ENCODE data around the gene FAM168B.
"Not testable (repeated sequence)": the region's sequence is repeated elsewhere in the genome, so short reads cannot be mapped to it uniquely, and the experiment has no call there.

The FAM168B gene

GRCh38 chr2:131126436-131126835 is 33.2 kb upstream of the FAM168B start:
- DNase-seq (ENCODE audit: low read depth) = no peak
- TF ChIP-seq, protein P1, sequence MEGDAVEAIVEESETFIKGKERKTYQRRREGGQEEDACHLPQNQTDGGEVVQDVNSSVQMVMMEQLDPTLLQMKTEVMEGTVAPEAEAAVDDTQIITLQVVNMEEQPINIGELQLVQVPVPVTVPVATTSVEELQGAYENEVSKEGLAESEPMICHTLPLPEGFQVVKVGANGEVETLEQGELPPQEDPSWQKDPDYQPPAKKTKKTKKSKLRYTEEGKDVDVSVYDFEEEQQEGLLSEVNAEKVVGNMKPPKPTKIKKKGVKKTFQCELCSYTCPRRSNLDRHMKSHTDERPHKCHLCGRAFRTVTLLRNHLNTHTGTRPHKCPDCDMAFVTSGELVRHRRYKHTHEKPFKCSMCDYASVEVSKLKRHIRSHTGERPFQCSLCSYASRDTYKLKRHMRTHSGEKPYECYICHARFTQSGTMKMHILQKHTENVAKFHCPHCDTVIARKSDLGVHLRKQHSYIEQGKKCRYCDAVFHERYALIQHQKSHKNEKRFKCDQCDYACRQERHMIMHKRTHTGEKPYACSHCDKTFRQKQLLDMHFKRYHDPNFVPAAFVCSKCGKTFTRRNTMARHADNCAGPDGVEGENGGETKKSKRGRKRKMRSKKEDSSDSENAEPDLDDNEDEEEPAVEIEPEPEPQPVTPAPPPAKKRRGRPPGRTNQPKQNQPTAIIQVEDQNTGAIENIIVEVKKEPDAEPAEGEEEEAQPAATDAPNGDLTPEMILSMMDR (IDR thresholded peaks at IDR 0.05; ENCODE audit: low read length, missing control alignments) = no peak
- no peak overlapping the region for H3K4me3 ChIP-seq (replicated peaks; ENCODE audit: low read depth, low read length)

DNA sequence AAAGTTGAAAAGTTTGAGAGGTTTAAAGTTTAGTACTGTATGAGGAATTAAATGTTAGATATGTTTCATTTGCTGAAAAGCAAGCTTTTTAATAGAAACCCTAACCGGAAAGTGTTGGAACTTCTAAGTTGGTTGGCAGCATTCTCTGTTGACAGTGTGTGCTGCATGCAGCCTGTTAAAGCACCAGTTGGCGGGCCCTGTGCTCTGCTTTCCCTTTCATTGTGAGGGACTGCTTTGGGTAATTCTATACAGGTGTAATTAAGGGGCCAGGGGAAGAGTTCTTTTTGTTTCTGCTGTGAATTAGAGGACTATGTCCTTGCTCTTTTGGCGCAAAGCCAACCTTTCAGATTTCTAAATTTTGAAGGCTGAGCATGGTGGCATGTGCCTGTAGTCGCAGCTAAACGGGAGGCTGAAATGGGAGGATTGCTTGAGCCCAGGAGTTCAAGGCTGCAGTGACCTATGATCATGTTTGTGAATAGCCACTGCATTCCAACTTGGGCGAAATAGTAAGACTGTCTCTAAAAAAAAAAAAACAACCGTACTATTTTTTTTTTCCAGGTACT is 32.0 kb upstream of the FAM168B start:
- TF ChIP-seq, protein P1 (IDR thresholded peaks at IDR 0.05; ENCODE audit: low read length, missing control alignments) = no peak
- no peak overlapping the region for H3K4me3 ChIP-seq (replicated peaks; ENCODE audit: low read depth, low read length)
- DNase-seq (ENCODE audit: low read depth) = no peak

DNA sequence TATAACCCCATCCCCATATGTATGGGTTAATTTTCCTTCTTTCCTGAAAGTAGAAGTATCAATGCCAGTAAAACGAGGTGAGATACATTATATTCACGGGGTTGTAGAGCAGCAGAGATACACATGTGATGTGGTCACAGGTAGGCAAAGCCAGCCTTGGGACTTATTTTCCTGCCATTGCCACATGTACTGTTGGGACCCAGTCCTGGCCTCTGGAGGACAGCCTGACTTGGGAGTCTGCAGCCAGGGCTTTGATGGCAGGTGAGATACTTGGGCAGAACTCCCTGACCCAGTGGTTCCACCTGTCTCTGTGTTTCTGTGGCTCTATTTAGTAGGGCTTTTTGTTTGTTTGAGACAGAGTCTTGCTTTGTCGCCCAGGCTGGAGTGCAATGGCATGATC is 29.9 kb upstream of the FAM168B start:
- H3K4me3 ChIP-seq (replicated peaks; ENCODE audit: low read depth, low read length) = no peak overlapping the region
- TF ChIP-seq, protein P1 (IDR thresholded peaks at IDR 0.05; ENCODE audit: low read length, missing control alignments) = no peak
- no peak for DNase-seq (ENCODE audit: low read depth)

- TF ChIP-seq, protein P1 (IDR thresholded peaks at IDR 0.05; ENCODE audit: low read length, missing control alignments) = no peak
- no peak for DNase-seq (ENCODE audit: low read depth)
These were observed 29.2 kb upstream of the FAM168B start for GRCh38 chr2:131122496-131122895.

GRCh38 chr2:131121464-131121863 is 28.2 kb upstream of the FAM168B start:
- H3K4me3 ChIP-seq (replicated peaks; ENCODE audit: low read depth, low read length) = no peak overlapping the region
- TF ChIP-seq, protein P1 (IDR thresholded peaks at IDR 0.05; ENCODE audit: low read length, missing control alignments) = no peak
- peak; percentile 14 for DNase-seq (ENCODE audit: low read depth)

More at GRCh38 chr2:131122496-131122895, 29.2 kb upstream of the FAM168B start:
- no peak overlapping the region for H3K4me3 ChIP-seq (replicated peaks; ENCODE audit: low read depth, low read length)

- no peak for DNase-seq (ENCODE audit: low read depth)
- TF ChIP-seq, protein P1 (IDR thresholded peaks at IDR 0.05; ENCODE audit: low read length, missing control alignments) = no peak
- H3K4me3 ChIP-seq (replicated peaks; ENCODE audit: low read depth, low read length) = no peak overlapping the region
These were observed 27.6 kb upstream of the FAM168B start for GRCh38 chr2:131120815-131121317.

DNA sequence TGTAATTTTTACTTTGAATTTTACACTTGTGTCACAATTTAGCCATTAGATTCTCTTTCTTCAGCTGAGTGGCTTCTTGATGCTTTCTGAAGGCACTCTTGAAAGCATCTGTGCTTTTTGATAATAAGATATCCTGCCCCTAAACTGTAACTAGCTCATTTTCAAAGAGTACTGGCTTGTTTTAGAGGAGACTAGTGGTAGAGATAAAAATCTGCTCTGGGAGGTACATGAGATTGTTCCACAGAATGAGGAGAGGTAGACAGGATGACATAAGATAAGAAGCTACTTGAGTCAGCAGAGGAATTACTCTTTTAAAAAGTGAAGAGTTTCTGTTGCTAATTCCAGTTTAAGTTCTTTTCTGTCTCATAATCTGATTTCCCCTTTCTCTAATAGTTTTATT is 22.5 kb upstream of the FAM168B start:
- no peak for DNase-seq (ENCODE audit: low read depth)
- no peak overlapping the region for H3K4me3 ChIP-seq (replicated peaks; ENCODE audit: low read depth, low read length)
- TF ChIP-seq, protein P1 (IDR thresholded peaks at IDR 0.05; ENCODE audit: low read length, missing control alignments) = no peak

DNA sequence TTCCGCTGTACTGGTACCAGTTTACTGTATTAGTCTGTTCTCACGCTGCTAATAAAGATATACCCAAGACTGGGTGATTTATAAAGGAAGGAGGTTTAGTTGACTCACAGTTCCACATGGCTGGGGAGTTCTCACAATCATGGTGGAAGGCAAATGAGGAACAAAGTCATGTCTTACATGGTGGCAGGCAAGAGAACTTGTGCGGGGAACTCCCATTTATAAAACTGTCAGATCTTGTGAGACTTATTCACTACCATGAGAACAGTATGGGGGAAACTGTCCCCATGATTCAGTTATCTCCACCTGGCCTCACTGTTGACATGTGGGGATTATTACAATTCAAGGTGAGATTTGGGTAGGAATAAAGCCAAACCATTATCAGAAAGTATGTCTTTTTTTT is 21.7 kb upstream of the FAM168B start:
- H3K4me3 ChIP-seq (replicated peaks; ENCODE audit: low read depth, low read length); DNase-seq (ENCODE audit: low read depth): not testable (repeated sequence)
